BJ (cell line): ENCODE measurements around the gene TMEM60. TPM values are rescaled to one million over a fixed set of nuclear protein-coding genes. Genes with fewer than 3 reads are reported as not detected.

Source experiments
- polyA plus RNA-seq: library from polyadenylated mRNA; depleted of rRNA; stranded (reverse); fragments of >200 nt; gene quantifications from 2 replicates; pipeline ENCODE4 v1.2.3, GENCODE V29; 2011; rRNA removed

TMEM60 gene
- polyA plus RNA-seq, 1 experiment, result 17.9 TPM

Other genes with a start within 250 kb of the TMEM60 start
- gene RSBN1L, start 102.0 kb downstream of the TMEM60 start, polyA plus RNA-seq, result 2.8 and 4.8 TPM in 2 replicates
- gene PHTF2, start 339 bp upstream of the TMEM60 start, polyA plus RNA-seq, result 27.8 and 45.8 TPM in 2 replicates